Neural progenitor cell (in vitro differentiated cells): ENCODE data around the gene PJVK. TPM values are rescaled to one million over a fixed set of nuclear protein-coding genes. Genes with fewer than 3 reads are reported as not detected.

Experiments
- DNase-seq: peaks from one replicate; pipeline ENCODE4 v3.0.0-alpha.2; 2016; ENCODE audit warnings: low spot score
- H2AFZ ChIP-seq: fragments of 200-600 bp; sonication (generic); replicated peaks from 2 replicates; pipeline ENCODE4 v1.6.1; 2016; ENCODE audit warnings: antibody characterized with exemption
- H3F3A ChIP-seq: fragments of 200-600 bp; sonication (generic); 2 replicates; pipeline ENCODE4 v1.6.1; 2016; ENCODE audit warnings: antibody characterized with exemption, low read depth
- H3K27ac ChIP-seq: fragments of 200-600 bp; sonication (generic); 2 replicates; pipeline ENCODE4 v1.5.1; 2016; ENCODE audit warnings: mild to moderate bottlenecking
- H3K27me3 ChIP-seq: fragments of 200-600 bp; sonication (generic); 2 replicates; pipeline ENCODE4 v1.6.1; 2016; ENCODE audit warnings: mild to moderate bottlenecking, moderate library complexity
- H3K36me3 ChIP-seq: fragments of 200-600 bp; sonication (generic); 2 replicates; pipeline ENCODE4 v1.5.1; 2016
- H3K4me1 ChIP-seq: fragments of 200-600 bp; sonication (generic); 2 replicates; pipeline ENCODE4 v1.6.1; 2016; ENCODE audit warnings: mixed run types
- H3K4me2 ChIP-seq: fragments of 200-600 bp; sonication (generic); 2 replicates; pipeline ENCODE4 v1.6.1; 2016
- H3K4me3 ChIP-seq: fragments of 200-600 bp; sonication (generic); 2 replicates; pipeline ENCODE4 v1.5.1; 2016
- H3K79me2 ChIP-seq: fragments of 200-600 bp; sonication (generic); 2 replicates; pipeline ENCODE4 v1.6.1; 2016; ENCODE audit warnings: low read depth
- H3K9ac ChIP-seq: fragments of 200-600 bp; sonication (generic); 2 replicates; pipeline ENCODE4 v1.6.1; 2016
- H3K9me3 ChIP-seq: fragments of 200-600 bp; sonication (generic); 2 replicates; pipeline ENCODE4 v1.5.1; 2016; ENCODE audit warnings: low read depth
- H4K20me1 ChIP-seq: fragments of 200-600 bp; sonication (generic); 2 replicates; pipeline ENCODE4 v1.6.1; 2016; ENCODE audit warnings: low read depth
- H3K27ac Mint-ChIP-seq: 3 replicates; pipeline ENCODE4 v1.8.0; 2021; ENCODE audit warnings: mixed read lengths
- H3K27me3 Mint-ChIP-seq: 2 replicates; pipeline ENCODE4 v1.8.0; 2022; ENCODE audit warnings: low read depth, mild to moderate bottlenecking, inconsistent platforms, moderate library complexity, mixed read lengths; ENCODE audit not compliant: insufficient read depth
- H3K36me3 Mint-ChIP-seq: 3 replicates; pipeline ENCODE4 v1.8.0; 2021; ENCODE audit warnings: mixed read lengths
- H3K4me1 Mint-ChIP-seq: 3 replicates; pipeline ENCODE4 v1.8.0; 2021; ENCODE audit warnings: mixed read lengths
- H3K4me3 Mint-ChIP-seq: 3 replicates; pipeline ENCODE4 v1.8.0; 2021; ENCODE audit warnings: mild to moderate bottlenecking, moderate library complexity, mixed read lengths
- H3K9me3 Mint-ChIP-seq: 3 replicates; pipeline ENCODE4 v1.8.0; 2020; ENCODE audit warnings: mixed read lengths
- EZH2 ChIP-seq: fragments of 200-600 bp; sonication (generic); IDR thresholded peaks from 2 replicates; pipeline ENCODE4 v1.6.1; 2017; ENCODE audit warnings: antibody characterized with exemption, mild to moderate bottlenecking, moderate library complexity
- EZH2phosphoT487 ChIP-seq: fragments of 200-600 bp; sonication (generic); IDR thresholded peaks from 2 replicates; pipeline ENCODE4 v1.6.1; 2017; ENCODE audit warnings: antibody characterized with exemption
- total RNA-seq: library from RNA; depleted of rRNA; stranded (reverse); fragments of >200 nt; gene quantifications from 2 replicates; pipeline ENCODE4 v1.2.3, GENCODE V29; 2015; ENCODE audit warnings: low replicate concordance
- TF ChIP-seq, protein P1 (sequence below): fragments of 200-600 bp; sonication (generic); IDR thresholded peaks from 2 replicates; pipeline ENCODE4 v1.5.1; 2017; ENCODE audit warnings: antibody characterized with exemption, mild to moderate bottlenecking

Gene PJVK
- total RNA-seq, 1 donor from 2014 or later: 3.0 TPM

DNA sequence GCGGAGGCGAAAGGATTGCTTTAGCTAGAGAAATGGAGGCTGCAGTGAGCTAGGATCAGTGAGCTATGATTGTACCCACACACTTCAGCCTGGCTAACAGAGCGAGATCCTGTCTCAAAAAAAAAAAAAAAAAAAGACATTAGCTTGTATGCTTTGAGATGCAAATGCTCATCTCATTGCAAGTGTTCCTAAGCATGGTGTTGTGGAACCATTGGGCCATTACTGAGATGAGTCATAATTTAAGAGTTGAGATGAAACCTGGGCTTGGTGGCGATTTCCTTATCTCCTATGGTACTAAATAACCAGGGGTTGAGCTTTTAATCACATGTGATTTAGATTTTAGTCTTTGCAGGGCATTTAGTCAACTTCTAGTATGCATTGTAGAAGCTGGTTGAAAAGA lies 31.3 kb downstream of the PJVK start:
- Mint-ChIP-seq H3K27me3 (no peaks in the 10 kb centered on the region), H3K4me1 (peaks cover 27% of the 10 kb centered on the region), H3K36me3 (peaks cover 14% of the 10 kb centered on the region), H3K4me3 (peak overlapping the region; percentile 98), H3K9me3 (no peaks in the 10 kb centered on the region), H3K27ac (no peak overlapping the region)
- H3K9ac ChIP-seq: no peak overlapping the region
- H3K27me3 ChIP-seq: peaks cover 7% of the 10 kb centered on the region
- peaks cover 48% of the 10 kb centered on the region for H3K79me2 ChIP-seq
- H3K36me3 ChIP-seq: no peaks in the 10 kb centered on the region
- no peak overlapping the region for H2AFZ ChIP-seq
- H3K4me2 ChIP-seq: peak overlapping the region; percentile 91
- peak overlapping the region; percentile 90 for H3K4me3 ChIP-seq
- H3K27ac ChIP-seq: no peak overlapping the region
- TF ChIP-seq EZH2phosphoT487: no peak
- TF ChIP-seq, protein P1, sequence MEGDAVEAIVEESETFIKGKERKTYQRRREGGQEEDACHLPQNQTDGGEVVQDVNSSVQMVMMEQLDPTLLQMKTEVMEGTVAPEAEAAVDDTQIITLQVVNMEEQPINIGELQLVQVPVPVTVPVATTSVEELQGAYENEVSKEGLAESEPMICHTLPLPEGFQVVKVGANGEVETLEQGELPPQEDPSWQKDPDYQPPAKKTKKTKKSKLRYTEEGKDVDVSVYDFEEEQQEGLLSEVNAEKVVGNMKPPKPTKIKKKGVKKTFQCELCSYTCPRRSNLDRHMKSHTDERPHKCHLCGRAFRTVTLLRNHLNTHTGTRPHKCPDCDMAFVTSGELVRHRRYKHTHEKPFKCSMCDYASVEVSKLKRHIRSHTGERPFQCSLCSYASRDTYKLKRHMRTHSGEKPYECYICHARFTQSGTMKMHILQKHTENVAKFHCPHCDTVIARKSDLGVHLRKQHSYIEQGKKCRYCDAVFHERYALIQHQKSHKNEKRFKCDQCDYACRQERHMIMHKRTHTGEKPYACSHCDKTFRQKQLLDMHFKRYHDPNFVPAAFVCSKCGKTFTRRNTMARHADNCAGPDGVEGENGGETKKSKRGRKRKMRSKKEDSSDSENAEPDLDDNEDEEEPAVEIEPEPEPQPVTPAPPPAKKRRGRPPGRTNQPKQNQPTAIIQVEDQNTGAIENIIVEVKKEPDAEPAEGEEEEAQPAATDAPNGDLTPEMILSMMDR: no peak
- no peak for TF ChIP-seq EZH2
- H4K20me1 ChIP-seq: peaks cover 32% of the 10 kb centered on the region
- peaks cover 22% of the 10 kb centered on the region for H3F3A ChIP-seq
- DNase-seq: no peak
- peaks cover 18% of the 10 kb centered on the region for H3K4me1 ChIP-seq
- no peaks in the 10 kb centered on the region for H3K9me3 ChIP-seq

DNA sequence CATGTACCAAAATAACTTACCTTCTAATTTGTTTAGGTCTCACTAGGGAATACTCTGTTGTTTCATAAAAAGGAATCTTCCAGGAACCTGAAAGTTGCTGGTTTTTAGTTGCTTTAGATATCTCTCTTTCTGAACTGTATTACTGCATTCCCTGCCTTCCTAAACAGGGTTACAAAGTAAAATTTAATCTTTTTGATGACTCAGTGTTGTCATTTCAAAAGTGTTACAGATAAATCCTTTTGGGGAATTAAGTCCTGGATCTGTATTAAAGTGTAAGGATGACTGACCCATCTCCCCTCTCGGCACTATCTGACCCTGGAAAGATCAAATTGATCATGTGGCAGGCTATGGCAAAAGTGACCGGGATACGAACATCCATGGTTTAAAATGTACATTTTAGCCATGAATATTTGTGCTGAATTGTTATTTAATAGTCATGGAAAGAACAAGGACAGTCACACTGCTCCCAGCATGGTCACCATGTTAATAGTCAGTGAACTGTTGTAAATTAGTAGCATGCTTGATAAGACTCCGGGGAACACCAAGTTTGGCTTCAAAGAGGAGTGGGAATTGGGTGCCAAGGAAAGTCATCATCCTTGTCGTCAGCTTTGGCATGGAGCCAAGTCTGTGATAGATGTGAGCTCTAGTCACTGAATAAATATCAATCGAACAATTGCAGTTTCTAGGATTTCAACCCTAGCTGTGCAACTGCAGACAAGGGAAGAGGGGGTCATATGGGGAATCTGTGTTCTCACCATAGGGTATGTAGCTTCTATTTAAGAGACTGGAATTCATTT lies 33.3 kb downstream of the PJVK start:
- Histone ChIP-seq H3K4me3 (no peak overlapping the region), H3K4me2 (no peak overlapping the region), H3K9ac (no peak overlapping the region), H2AFZ (no peak overlapping the region), H3K36me3 (no peaks in the 10 kb centered on the region), H4K20me1 (peaks cover 32% of the 10 kb centered on the region), H3F3A (peaks cover 13% of the 10 kb centered on the region), H3K27me3 (peaks cover 4% of the 10 kb centered on the region), H3K79me2 (peaks cover 51% of the 10 kb centered on the region), H3K27ac (no peak overlapping the region), H3K9me3 (no peaks in the 10 kb centered on the region), H3K4me1 (peaks cover 16% of the 10 kb centered on the region)
- H3K27me3 Mint-ChIP-seq: no peaks in the 10 kb centered on the region
- no peak for TF ChIP-seq EZH2
- no peak for TF ChIP-seq EZH2phosphoT487
- TF ChIP-seq, protein P1: no peak
- H3K27ac Mint-ChIP-seq: no peak overlapping the region
- H3K4me1 Mint-ChIP-seq: peaks cover 25% of the 10 kb centered on the region
- peaks cover 19% of the 10 kb centered on the region for H3K36me3 Mint-ChIP-seq
- H3K4me3 Mint-ChIP-seq: no peak overlapping the region
- no peaks in the 10 kb centered on the region for H3K9me3 Mint-ChIP-seq
- no peak for DNase-seq

DNA sequence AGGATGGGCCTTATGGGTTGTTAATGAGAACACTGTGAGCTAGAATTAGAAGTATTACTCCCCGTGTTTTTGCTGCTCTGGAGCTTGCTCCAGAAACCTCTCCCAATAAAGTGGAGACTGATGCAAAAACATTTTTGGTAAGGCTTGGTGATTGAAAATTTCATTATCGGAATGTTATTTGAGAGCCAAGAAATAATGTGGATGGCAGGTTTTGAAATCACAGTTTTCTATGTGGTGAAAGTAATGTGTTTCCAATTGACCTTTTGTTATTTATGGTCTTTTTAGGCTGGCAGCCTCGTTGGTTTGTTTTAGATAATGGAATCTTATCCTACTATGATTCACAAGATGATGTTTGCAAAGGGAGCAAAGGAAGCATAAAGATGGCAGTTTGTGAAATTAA lies 34.2 kb downstream of the PJVK start:
- H3K4me1 Mint-ChIP-seq: peaks cover 25% of the 10 kb centered on the region
- peaks cover 32% of the 10 kb centered on the region for H4K20me1 ChIP-seq
- no peak overlapping the region for H3K9ac ChIP-seq
- no peaks in the 10 kb centered on the region for H3K27me3 Mint-ChIP-seq
- peaks cover 51% of the 10 kb centered on the region for H3K79me2 ChIP-seq
- H3F3A ChIP-seq: peaks cover 4% of the 10 kb centered on the region
- peaks cover 16% of the 10 kb centered on the region for H3K4me1 ChIP-seq
- H3K4me2 ChIP-seq: no peak overlapping the region
- TF ChIP-seq EZH2phosphoT487 (no peak), EZH2 (no peak)
- TF ChIP-seq, protein P1: no peak
- no peak overlapping the region for H2AFZ ChIP-seq
- H3K27ac Mint-ChIP-seq: no peak overlapping the region
- H3K4me3 ChIP-seq: no peak overlapping the region
- H3K36me3 Mint-ChIP-seq: peaks cover 27% of the 10 kb centered on the region
- H3K27me3 ChIP-seq: no peaks in the 10 kb centered on the region
- no peaks in the 10 kb centered on the region for H3K9me3 ChIP-seq
- no peak overlapping the region for H3K4me3 Mint-ChIP-seq
- H3K36me3 ChIP-seq: no peaks in the 10 kb centered on the region
- no peaks in the 10 kb centered on the region for H3K9me3 Mint-ChIP-seq
- no peak overlapping the region for H3K27ac ChIP-seq
- DNase-seq: no peak
